ENCODE measurements around the gene NFYA.

- TF ChIP-seq, protein P1, sequence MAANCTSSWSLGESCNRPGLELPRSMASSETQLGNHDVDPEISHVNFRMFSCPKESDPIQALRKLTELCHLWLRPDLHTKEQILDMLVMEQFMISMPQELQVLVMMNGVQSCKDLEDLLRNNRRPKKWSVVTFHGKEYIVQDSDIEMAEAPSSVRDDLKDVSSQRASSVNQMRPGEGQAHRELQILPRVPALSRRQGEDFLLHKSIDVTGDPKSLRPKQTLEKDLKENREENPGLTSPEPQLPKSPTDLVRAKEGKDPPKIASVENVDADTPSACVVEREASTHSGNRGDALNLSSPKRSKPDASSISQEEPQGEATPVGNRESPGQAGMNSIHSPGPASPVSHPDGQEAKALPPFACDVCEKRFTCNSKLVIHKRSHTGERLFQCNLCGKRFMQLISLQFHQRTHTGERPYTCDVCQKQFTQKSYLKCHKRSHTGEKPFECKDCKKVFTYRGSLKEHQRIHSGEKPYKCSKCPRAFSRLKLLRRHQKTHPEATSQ (CRISPR knock-in tag; IDR thresholded peaks at IDR 0.05; ENCODE audit: borderline replicate concordance) = no peak
- TF ChIP-seq ZBTB1 (CRISPR knock-in tag; IDR thresholded peaks at IDR 0.05; ENCODE audit: borderline replicate concordance) = no peak
- TF ChIP-seq ZNF280D (CRISPR knock-in tag; IDR thresholded peaks at IDR 0.05) = no peak
- no peak for TF ChIP-seq GTF2F1 (IDR thresholded peaks at IDR 0.05; ENCODE audit: low read length)
- TF ChIP-seq XBP1 (CRISPR knock-in tag; IDR thresholded peaks at IDR 0.05) = no peak
- TF ChIP-seq EZH2 (conservative IDR thresholded peaks at IDR 0.05; ENCODE audit: low read depth, low read length) = no peak
- no peak for TF ChIP-seq AFF4 (CRISPR knock-in tag; IDR thresholded peaks at IDR 0.05)
- TF ChIP-seq CTCF (CRISPR knock-in tag; IDR thresholded peaks at IDR 0.05) = no peak
- TF ChIP-seq, protein P2, sequence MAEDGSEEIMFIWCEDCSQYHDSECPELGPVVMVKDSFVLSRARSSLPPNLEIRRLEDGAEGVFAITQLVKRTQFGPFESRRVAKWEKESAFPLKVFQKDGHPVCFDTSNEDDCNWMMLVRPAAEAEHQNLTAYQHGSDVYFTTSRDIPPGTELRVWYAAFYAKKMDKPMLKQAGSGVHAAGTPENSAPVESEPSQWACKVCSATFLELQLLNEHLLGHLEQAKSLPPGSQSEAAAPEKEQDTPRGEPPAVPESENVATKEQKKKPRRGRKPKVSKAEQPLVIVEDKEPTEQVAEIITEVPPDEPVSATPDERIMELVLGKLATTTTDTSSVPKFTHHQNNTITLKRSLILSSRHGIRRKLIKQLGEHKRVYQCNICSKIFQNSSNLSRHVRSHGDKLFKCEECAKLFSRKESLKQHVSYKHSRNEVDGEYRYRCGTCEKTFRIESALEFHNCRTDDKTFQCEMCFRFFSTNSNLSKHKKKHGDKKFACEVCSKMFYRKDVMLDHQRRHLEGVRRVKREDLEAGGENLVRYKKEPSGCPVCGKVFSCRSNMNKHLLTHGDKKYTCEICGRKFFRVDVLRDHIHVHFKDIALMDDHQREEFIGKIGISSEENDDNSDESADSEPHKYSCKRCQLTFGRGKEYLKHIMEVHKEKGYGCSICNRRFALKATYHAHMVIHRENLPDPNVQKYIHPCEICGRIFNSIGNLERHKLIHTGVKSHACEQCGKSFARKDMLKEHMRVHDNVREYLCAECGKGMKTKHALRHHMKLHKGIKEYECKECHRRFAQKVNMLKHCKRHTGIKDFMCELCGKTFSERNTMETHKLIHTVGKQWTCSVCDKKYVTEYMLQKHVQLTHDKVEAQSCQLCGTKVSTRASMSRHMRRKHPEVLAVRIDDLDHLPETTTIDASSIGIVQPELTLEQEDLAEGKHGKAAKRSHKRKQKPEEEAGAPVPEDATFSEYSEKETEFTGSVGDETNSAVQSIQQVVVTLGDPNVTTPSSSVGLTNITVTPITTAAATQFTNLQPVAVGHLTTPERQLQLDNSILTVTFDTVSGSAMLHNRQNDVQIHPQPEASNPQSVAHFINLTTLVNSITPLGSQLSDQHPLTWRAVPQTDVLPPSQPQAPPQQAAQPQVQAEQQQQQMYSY (CRISPR knock-in tag; IDR thresholded peaks at IDR 0.05) = no peak
- no peak for TF ChIP-seq POLR2AphosphoS5 (IDR thresholded peaks at IDR 0.05; ENCODE audit: low read depth, low read length)
- TF ChIP-seq BRD4 (CRISPR knock-in tag; IDR thresholded peaks at IDR 0.05) = no peak
These were observed 46.7 kb downstream of the NFYA start for GRCh38 chr6:41119508-41119907.
